Stimulated activated CD4-positive, alpha-beta T cell treated with anti-CD3 and anti-CD28 coated beads, Interleukin-12 subunit alpha, Interleukin-12 subunit beta, amount 100 ng/mL, for 24 hours (primary cell): ENCODE data around the gene NGF.
"Not testable (repeated sequence)": the region's sequence is repeated elsewhere in the genome, so short reads cannot be mapped to it uniquely, and the experiment has no call there.

Experiments used
- DNase-seq, 2 experiments: peaks; one replicate each; pipeline ENCODE4 v3.0.0-alpha.2; 2020; ENCODE audit warnings: low read depth in 2 of 2

The NGF gene

DNA sequence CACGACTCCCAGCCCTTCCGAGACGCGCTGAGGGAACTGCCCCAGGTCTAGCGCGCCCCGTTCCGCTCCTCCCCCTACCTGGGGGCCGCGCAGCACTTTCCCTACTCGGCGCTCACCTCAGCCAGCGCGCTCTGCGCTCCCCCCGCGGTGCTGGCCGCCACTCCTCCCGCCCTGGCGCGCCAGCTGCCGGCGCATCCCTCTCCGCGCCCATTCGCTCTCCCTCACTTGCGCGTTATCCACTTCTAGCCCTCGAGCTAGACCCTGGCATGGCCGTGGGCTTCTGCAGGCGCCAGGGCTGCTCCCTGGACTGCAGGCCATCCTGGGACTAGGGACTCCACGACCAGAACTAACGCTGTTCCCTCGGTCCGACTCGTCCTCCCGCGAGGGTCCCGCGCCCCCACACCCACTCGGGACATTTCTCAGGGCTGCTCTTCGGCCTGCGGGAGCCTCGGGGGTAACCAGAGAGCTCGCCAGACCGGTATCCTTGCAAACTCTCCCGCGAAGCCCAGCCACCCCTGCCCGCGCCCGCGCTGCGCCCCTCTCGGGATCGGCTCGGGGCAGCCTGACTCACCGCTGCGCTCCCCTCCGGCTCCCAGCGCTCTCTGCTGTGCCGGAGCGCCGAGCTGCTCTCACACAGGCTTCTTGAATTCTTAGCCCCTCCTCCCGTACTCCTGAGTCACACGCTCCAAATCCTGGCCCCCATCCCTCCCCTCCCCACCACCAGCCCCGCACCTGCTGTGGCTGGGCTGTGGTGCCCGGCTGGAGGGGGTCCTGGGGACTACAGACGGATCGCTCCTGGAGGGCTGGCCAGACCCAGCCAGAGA is at the start of gene NGF:
NGF (minus strand) TSS at position 617 of the 824 bp plus-strand sequence. CDS start 51,454 bp downstream, outside the sequence.
- no peak for DNase-seq

- DNase-seq: not testable (repeated sequence)
Observed at GRCh38 chr1:115383455-115383854, 45.4 kb upstream of the NGF start.

- no peak for DNase-seq
Observed at GRCh38 chr1:115379943-115380342, 41.9 kb upstream of the NGF start.

DNA sequence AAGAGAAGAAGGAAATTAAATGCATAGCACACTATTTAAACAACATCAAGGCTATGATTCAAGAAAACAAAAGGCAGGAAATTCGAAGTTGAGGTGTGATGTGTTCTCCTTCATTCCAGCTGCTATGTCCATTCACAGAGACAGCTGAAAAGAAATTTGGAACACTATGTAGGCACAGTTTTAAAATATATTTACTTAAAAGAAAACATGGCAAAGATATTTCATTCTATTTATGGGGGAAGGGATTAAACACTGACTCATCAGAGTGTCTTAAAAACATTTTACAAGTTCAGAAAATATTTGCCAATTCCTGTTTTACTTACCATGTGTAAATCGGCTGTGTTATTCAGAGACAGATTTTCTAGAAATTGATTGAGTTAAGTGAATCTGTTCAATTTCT is 39.4 kb upstream of the NGF start:
- DNase-seq: no peak

DNA sequence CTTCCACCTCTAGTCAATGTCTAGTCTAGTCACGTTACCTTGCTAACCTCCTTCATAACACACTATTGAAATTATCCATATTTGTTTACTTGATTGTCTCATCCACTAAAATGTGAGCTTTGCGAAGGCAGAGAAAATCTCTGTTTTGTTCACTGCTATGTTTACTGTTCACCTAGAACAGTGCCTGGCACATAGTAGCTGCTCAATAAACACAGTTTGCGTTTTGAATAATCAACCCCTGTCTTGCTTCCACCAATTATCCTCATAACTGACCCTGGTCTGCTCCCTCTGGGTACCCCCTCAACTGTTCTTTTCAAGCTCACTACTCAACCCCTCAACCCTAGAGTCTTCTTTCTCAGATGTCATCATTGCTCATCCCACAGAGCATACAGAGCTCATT is 36.5 kb upstream of the NGF start:
- DNase-seq: no peak

- DNase-seq: no peak
Observed at GRCh38 chr1:115373305-115373704, 35.3 kb upstream of the NGF start.

DNA sequence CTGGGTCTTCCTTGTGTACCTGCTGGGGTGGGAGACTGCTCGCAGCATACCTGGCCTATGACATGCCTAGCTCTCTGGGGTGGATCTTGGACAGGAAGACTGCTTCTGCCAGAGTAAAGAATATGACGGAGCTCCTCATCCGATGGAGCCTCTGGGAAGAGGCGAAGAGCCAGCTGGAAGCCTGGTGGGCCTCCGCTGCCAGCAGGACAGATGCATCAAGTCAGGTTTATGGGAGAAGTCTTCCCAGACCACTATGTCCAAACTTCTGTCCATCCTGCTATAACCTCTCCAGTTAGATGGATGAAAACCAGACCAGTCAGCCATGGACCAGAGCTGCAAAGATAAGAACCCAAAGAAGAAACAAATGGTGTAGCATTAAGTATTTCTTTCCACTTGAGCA is 27.7 kb upstream of the NGF start:
- DNase-seq: no peak

DNA sequence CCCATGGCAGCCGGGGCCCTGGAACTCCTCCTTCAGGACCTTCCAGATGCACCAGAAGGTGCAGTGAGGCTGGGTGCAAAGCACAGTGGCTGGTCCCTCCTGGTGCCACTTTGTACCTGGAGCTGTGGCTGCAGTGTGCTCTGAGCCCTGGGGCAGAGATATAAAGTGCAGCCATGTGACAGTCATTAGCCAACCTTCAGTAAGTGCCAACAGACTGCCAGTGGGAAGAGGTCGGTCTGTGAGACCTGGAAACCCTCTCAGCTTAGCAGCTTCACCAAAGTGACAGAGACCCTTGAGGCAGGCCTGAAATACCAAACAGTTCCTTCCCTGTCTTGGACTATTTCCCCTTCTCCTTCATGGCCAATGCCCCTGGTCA is 26.7 kb upstream of the NGF start:
- no peak for DNase-seq

DNA sequence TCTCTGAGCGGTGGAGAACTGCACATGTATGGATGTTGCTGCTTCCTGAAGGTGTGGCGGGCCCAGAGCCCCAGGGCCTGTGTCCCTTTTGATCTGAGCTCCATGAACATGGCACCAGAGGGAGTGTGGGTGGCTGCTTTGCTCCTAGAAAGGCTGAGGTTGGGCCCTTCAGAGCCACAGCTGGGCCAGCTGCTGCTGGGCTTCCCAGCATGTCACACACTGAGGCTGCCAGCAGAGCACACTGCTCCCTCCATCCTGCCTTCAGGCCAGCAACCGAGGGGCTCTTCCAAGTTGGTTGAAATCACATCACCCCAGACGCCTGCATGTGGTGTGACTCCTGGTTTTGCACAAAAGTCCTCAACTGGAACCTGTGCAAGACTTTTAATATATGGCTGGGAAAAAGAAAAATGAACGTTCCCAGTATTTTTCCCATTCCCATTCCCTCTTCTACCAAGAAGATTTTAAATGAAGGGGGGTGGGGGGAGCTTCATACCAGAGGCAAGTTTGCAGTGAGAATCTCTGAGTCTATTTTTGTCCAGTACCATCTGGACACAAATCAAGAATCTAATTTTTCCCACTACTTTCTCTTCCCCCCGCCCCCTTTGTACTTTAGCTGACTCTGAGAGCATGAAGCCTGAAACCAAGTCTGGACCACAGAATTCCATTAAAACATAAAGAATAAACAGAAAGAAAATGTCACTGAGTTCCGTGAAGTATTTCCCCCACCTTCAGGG is 26.2 kb upstream of the NGF start:
- DNase-seq: no peak

GRCh38 chr1:115363171-115363570 is 25.1 kb upstream of the NGF start:
- DNase-seq: no peak

DNA sequence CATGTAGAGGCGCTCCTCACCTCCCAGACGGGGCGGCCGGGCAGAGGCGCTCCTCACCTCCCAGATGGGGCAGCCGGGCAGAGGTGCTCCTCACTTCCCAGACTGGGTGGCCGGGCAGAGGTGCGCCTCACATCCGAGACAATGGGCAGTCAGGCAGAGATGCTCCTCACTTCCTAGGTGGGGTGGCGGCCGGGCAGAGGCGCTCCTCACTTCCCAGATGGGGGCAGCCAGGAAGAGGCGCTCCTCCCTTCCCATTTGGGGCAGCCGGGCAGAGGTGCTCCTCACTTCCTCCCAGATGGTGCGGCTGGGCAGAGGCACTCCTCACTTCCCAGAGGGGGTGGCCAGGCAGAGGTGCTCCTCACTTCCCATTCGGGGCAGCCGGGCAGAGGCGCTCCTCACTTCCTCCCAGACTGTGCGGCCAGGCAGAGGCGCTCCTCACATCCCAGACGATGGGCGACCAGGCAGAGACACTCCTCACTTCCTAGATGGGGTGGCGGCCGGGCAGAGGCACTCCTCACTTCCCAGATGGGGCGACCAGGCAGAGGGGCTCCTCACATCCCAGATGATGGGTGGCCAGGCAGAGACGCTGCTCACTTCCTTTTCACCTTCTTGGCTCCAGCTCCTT is 22.6 kb upstream of the NGF start:
- DNase-seq: not testable (repeated sequence)

DNA sequence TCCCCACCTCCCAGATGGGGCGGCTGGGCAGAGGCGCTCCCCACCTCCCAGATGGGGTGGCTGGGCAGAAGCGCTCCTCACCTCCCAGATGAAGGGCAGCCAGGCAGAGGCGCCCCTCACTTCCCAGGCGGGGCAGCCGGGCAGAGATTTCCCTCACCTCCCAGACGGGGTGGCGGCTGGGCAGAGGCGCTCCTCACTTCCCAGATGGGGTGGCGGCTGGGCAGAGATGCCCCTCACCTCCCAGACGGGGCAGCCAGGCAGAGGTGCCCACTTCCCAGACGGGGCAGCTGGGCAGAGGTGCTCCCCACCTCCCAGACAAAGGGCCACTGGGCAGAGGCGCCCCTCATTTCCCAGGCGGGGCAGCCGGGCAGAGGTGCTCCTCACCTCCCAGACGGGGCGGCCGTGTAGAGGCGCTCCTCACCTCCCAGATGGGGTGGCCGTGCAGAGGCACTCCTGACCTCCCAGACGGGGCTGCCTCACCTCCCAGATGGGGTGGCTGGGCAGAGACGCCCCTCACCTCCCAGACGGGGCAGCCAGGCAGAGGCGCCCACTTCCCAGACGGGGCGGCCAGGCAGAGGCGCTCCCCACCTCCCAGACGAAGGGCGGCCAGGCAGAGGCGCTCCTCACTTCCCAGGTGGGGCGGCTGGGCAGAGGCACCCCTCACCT is 21.9 kb upstream of the NGF start:
- DNase-seq: not testable (repeated sequence)

- no peak for DNase-seq
Observed at GRCh38 chr1:115356356-115356755, 18.3 kb upstream of the NGF start.

GRCh38 chr1:115355069-115355468 is 17.0 kb upstream of the NGF start:
- DNase-seq: no peak

- DNase-seq: no peak
Observed at GRCh38 chr1:115351143-115351542, 13.1 kb upstream of the NGF start.

DNA sequence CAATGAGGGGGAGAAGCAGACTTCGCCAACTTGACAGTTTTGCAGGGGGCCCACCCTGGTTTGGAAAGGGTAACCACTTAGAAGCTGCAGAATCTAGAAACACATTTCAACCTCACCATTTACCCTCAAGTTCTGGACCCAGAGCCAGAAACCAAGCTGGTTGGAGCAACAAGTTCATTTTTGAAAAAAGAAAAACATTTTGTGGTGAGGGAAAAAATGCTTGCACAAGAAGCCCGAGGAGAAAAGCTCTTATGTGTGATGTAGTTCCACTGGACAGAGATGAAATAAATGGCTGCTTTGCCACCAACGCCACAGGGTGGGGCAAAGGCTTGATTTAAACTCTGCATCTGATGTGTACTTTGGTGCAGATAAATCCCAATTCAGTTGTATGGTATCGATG is 10.6 kb upstream of the NGF start:
- DNase-seq: no peak

DNA sequence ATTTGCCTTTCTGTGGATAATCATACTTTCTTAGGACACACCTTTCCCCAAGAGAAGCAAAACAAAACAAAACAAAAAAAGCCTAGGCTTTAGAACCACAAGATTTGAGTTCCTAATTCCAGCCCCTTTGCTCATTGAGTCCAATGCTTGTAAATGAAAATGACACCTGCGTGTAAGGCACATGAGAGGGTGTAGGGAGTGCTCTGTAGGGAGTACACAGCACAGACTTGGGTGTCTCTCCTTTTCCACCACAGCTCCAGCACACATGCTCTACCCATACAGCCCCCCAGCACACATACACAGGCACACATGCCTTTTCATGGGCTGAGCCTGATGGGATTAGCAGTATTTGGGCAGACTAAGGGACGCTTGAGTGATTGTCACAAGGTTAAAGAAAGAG is 9.2 kb upstream of the NGF start:
- DNase-seq: no peak

- no peak for DNase-seq
Observed at GRCh38 chr1:115343200-115343737, 5.2 kb upstream of the NGF start.

- no peak for DNase-seq
Observed at GRCh38 chr1:115341948-115342347, 3.9 kb upstream of the NGF start.

GRCh38 chr1:115340879-115341278 is 2.8 kb upstream of the NGF start:
- no peak for DNase-seq

DNA sequence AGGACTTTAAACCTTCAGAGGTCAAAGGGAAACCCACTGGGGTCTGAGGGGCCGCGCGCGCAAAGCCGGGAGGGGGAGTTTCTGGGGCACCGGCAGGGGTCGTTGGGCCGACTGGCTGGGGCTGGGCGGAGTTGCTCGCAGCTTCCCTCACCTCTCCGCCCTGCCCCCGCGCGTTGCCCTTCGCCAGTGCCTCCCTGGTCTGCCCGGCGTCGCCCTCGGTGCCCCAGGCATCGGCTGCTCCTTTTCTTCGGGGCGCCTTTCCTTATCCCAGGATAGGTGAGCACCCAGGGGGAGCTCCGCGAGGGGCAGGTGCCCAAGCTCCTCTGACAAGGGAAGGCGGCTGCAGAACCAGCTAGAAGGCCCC is 390 bp upstream of the NGF start:
- no peak for DNase-seq

DNA sequence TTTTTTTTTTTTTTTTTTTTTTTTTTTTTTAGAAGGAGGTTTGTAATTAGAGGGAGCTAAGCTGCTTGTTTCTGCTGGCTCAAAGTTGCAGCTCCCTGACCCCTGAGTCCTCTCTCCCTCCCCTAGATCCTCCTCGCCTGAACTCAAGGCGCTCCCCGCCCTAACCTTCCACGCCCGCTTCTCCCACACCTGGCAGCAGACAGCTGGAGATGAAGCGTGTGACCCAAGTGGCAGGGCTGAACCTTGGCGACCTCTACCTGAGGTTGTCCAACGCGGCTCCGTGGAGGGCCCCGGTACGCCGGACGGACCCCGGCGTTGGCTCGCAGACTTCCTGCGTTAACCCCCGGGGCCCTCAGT is 795 bp downstream of the NGF start:
- DNase-seq: no peak
